ENCODE measurements around the gene DOCK9. TPM values are rescaled to one million over a fixed set of nuclear protein-coding genes. Genes with fewer than 3 reads are reported as not detected.

Gene DOCK9
- total RNA-seq, 2 donors from 2014 or later, result 107 to 117 TPM

- Histone ChIP-seq H3K27ac (no peak overlapping the region), H3K27me3 (replicated peaks; ENCODE audit: insufficient read depth) (no peaks in the 10 kb centered on the region), H3K4me1 (replicated peaks) (no peaks in the 10 kb centered on the region), H3K4me3 (no peak overlapping the region), H3K9me3 (no peaks in the 10 kb centered on the region), H3K36me3 (no peaks in the 10 kb centered on the region)
- no peak for DNase-seq (ENCODE audit: low spot score)
- WGBS, result 88% methylated on average over 12 of the region's 12 CpGs
- TF ChIP-seq, protein P1, sequence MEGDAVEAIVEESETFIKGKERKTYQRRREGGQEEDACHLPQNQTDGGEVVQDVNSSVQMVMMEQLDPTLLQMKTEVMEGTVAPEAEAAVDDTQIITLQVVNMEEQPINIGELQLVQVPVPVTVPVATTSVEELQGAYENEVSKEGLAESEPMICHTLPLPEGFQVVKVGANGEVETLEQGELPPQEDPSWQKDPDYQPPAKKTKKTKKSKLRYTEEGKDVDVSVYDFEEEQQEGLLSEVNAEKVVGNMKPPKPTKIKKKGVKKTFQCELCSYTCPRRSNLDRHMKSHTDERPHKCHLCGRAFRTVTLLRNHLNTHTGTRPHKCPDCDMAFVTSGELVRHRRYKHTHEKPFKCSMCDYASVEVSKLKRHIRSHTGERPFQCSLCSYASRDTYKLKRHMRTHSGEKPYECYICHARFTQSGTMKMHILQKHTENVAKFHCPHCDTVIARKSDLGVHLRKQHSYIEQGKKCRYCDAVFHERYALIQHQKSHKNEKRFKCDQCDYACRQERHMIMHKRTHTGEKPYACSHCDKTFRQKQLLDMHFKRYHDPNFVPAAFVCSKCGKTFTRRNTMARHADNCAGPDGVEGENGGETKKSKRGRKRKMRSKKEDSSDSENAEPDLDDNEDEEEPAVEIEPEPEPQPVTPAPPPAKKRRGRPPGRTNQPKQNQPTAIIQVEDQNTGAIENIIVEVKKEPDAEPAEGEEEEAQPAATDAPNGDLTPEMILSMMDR (IDR thresholded peaks at IDR 0.05), result no peak
- TF ChIP-seq POLR2AphosphoS5 (IDR thresholded peaks at IDR 0.05) (no peak), POLR2A (IDR thresholded peaks at IDR 0.05) (no peak)
- intact Hi-C loops (cut with DNase I), result no loop called here
Measured at GRCh38 chr13:98783856-98784478, 193.9 kb downstream of the DOCK9 start.

GRCh38 chr13:98782654-98783053 lies 195.2 kb downstream of the DOCK9 start:
- intact Hi-C loops (cut with DNase I), result no loop called here
- Histone ChIP-seq H3K27ac (no peak overlapping the region), H3K4me3 (no peak overlapping the region), H3K36me3 (no peaks in the 10 kb centered on the region), H3K9me3 (no peaks in the 10 kb centered on the region), H3K4me1 (replicated peaks) (no peaks in the 10 kb centered on the region), H3K27me3 (replicated peaks; ENCODE audit: insufficient read depth) (no peaks in the 10 kb centered on the region)
- 58% methylated on average over 5 of the region's 5 CpGs for WGBS
- DNase-seq (ENCODE audit: low spot score), result no peak
- TF ChIP-seq POLR2AphosphoS5 (IDR thresholded peaks at IDR 0.05) (no peak), POLR2A (IDR thresholded peaks at IDR 0.05) (no peak)
- TF ChIP-seq, protein P1 (IDR thresholded peaks at IDR 0.05), result no peak

DNA sequence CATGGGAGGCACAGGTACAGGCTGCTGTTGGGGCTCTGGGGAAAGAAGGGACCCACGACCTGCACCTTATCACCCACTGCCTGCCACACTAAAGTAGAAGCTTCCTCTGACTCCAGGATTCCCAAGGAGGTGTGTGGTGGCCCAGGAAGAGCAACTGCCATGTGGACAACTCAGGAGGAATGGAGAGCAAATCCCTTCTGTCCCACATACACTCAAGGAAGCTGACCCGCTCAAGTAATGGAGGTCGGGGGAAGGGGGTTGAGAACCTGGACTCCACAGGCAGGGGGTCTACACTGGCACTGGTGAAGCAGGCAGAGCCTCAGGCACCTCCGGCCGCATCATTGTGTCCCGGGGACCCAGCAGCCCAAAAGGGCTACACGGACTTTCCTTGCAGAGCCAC lies 196.0 kb downstream of the DOCK9 start:
- WGBS, result 86% methylated on average over 7 of the region's 7 CpGs
- TF ChIP-seq, protein P1 (IDR thresholded peaks at IDR 0.05), result no peak
- TF ChIP-seq POLR2AphosphoS5 (IDR thresholded peaks at IDR 0.05) (no peak), POLR2A (IDR thresholded peaks at IDR 0.05) (no peak)

DNA sequence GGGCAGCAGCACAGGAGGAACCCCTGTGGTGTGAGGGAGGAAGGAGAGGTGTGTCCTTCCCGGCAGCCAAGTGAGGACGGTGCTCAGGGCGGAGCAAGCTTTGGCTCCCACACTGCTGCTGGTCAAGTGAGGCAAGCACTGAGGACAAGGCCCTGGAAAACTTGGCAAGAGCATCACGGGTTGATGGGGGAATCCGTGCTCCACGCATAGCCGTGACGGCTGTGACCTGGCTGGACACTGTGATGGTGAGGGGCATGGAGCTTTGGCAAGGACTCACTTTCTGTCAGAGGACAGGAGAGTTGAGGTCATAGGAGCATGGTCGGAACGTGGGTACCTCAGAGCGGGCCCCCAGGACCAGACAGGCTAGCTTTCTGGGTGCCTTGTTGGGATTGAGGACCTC lies 196.4 kb downstream of the DOCK9 start:
- H3K27me3 ChIP-seq (replicated peaks; ENCODE audit: insufficient read depth), result no peaks in the 10 kb centered on the region
- H3K27ac ChIP-seq, result no peak overlapping the region
- WGBS, result 92% methylated on average over 11 of the region's 11 CpGs
- no peaks in the 10 kb centered on the region for H3K36me3 ChIP-seq
- TF ChIP-seq, protein P1 (IDR thresholded peaks at IDR 0.05), result no peak
- TF ChIP-seq POLR2A (IDR thresholded peaks at IDR 0.05), result no peak
- TF ChIP-seq POLR2AphosphoS5 (IDR thresholded peaks at IDR 0.05), result no peak
- H3K4me1 ChIP-seq (replicated peaks), result no peaks in the 10 kb centered on the region
- no peaks in the 10 kb centered on the region for H3K9me3 ChIP-seq
- no peak for DNase-seq (ENCODE audit: low spot score)
- intact Hi-C loops (cut with DNase I), result no loop called here
- no peak overlapping the region for H3K4me3 ChIP-seq

More for the DNA sequence above, 196.0 kb downstream of the DOCK9 start:
- Histone ChIP-seq H3K27ac (no peak overlapping the region), H3K27me3 (replicated peaks; ENCODE audit: insufficient read depth) (no peaks in the 10 kb centered on the region), H3K36me3 (no peaks in the 10 kb centered on the region), H3K4me3 (no peak overlapping the region), H3K4me1 (replicated peaks) (no peaks in the 10 kb centered on the region), H3K9me3 (no peaks in the 10 kb centered on the region)
- DNase-seq (ENCODE audit: low spot score), result no peak
- intact Hi-C loops (cut with DNase I), result no loop called here

DNA sequence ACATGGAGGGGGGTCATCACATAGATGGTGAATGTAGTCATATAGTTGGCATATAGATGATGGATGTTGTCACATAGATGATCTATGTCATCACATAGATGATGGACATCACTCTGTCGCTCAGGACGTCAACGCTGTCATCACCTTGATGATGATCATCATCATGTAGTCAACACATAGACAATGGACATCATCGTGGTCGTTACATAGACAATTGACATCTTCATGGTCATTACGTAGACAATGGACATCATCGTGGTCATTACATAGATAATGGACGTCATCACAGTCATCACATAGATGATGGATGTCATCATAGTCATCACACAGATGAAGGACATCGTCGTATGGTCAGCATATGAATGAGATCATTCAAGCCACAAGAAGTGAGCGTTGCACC lies 196.8 kb downstream of the DOCK9 start:
- Histone ChIP-seq H3K9me3 (no peaks in the 10 kb centered on the region), H3K36me3 (no peaks in the 10 kb centered on the region), H3K4me3 (no peak overlapping the region), H3K27ac (no peak overlapping the region), H3K4me1 (replicated peaks) (no peaks in the 10 kb centered on the region), H3K27me3 (replicated peaks; ENCODE audit: insufficient read depth) (no peaks in the 10 kb centered on the region)
- no peak for DNase-seq (ENCODE audit: low spot score)
- WGBS, result 97% methylated on average over 11 of the region's 11 CpGs
- TF ChIP-seq, protein P1 (IDR thresholded peaks at IDR 0.05), result no peak
- TF ChIP-seq POLR2A (IDR thresholded peaks at IDR 0.05) (no peak), POLR2AphosphoS5 (IDR thresholded peaks at IDR 0.05) (no peak)
- intact Hi-C loops (cut with DNase I), result no loop called here

Measured in prostate gland (tissue), 2 donors.